Right hindlimb (tissue), 1 donor: ENCODE results near the gene OVCA2.

Experiments used
- DNase-seq: peaks from one replicate; pipeline ENCODE4 v3.0.0-alpha.2; 2018

The OVCA2 gene

DNA sequence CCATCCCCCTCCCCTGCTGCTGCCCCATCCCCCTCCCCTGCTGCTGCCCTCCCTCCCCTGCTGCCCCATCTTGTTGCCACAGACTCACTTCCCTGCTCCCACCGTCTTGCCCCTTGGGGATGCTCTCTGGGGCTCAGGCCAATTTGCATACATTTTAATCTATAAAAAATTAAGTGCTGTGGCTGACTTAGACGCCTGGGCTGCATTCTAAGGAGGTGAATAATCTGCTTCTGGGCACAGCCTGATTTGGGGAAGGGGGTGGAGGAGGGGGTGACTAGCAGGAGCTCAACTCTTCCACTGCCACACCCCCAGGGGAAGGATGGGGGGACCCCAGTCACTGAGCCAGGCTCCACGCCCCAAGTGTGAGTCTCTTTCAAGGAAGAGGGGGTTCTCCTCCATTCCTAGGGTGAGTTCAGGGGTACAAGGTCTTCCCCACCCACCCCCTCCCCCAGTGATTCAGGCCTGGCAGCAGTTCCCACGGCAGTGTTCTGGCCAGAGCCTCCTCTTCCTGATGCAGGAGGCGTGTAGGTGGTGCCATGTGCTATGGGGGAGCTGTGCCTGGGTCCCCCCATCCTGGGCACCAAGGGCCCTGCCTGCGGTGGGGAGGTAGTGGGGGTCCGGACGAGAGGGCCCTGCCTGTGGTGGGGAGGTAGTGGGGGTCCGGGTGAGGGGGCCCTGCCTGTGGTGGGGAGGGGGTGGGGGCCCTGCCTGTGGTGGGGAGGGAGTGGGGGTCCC lies 6.8 kb upstream of the OVCA2 start:
- DNase-seq, result no peak

DNA sequence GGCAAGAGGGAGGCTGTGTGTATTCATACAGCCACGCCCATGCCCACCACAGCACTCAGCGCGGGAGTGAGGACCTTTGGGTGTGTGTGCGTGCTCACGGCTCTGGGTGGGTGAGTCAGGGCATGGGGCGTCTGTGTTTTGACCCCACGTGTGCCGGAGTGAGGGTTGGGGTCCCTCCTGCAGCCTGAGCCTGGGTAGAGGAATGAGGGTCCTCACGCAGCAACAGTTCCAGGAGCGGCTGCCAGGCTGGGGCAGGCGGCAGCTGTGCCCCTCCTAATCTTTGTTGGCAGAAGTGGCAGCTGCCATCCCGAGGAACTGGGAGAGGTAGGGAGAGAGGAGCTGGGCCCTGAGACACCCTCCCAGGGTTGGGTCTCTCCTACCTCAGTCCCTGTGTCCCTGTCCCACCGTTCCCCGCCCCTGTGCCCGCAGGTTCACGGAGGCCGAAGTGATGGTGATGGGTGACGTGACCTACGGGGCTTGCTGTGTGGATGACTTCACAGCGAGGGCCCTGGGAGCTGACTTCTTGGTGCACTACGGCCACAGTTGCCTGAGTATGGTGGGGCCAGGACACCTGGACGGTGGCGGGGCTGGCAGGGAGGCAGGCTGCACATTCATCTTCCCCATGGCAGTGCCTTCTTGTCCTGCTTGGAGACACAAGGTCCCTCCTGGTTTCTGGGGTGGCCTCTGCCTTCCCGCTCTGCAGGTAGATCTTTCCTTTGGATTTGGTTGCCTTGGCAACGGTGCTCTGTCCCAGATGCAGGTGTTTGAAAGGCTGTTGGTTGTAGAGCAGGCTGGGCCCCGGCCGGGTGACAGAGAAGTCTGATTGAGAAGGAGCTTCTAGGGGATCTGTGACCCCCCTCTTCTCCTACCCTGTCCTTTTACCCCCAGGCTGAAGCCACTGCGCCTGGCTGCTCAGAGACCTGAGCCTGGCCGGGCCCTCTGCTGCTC lies 6.0 kb upstream of the OVCA2 start:
- no peak for DNase-seq

DNA sequence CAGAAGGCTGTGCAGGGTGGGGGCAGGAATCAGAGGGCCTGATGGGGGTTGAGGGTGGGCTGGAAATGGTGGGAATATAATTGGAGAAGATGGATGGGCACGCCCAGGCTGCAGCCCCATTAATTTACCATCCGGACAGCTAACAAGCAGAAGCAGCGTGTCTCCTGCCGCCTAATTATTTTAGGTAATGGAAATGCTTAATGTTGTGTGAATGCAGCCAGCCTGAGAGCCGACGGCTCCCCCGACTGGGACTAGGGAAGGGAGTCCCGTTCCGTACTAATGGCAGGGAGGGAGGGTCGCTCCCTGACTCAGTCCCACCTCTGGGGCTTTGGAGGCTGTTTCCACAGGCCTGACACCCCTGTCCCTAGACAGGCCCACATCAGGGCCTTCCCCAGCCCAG lies 4.7 kb upstream of the OVCA2 start:
- no peak for DNase-seq

DNA sequence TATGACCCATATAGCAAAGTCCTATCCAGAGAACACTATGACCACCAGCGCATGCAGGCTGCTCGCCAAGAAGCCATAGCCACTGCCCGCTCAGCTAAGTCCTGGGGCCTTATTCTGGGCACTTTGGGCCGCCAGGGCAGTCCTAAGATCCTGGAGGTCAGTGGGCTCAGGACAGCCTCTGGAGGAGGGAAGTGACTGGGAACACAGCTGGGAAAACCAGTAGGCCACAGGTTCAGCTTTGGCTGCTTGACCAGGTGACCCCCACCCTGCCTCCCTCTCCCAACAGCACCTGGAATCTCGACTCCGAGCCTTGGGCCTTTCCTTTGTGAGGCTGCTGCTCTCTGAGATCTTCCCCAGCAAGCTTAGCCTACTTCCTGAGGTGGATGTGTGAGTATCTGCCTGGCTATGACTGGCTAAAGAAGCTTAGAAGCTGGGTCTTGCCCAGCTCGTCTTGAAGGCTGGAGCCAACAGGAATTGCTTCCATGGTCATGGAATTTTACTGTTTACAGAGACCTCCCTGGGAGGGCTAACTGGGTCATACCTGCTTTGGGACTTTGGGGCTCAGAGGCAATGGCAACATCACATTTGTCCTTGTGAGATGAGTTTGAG lies 1.5 kb upstream of the OVCA2 start:
- DNase-seq, result no peak

DNA sequence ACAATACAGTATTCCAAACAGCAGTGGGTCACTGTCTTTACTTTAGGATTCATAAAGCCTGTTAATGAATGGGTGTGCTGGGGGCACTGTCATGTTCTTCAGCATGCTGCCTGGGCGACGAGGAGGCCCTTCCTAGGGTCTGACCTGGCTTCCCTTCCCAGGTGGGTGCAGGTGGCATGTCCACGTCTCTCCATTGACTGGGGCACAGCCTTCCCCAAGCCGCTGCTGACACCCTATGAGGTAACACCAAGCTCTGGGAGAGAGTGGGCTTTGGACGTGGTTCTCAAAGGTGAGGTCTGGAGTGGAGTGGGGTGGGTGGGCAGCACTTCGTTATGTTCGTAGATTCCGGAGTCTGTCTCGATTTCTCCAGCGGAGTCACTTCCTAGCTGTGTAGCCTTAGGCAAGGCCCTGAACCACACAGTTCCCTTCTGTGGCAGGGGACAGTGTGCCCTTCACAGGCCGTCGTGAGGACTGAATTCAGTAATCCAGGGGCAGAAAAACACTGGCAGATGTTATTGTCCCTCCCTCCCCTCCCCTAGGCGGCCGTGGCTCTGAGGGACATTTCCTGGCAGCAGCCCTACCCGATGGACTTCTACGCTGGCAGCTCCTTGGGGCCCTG lies 771 bp upstream of the OVCA2 start:
- no peak for DNase-seq

DNA sequence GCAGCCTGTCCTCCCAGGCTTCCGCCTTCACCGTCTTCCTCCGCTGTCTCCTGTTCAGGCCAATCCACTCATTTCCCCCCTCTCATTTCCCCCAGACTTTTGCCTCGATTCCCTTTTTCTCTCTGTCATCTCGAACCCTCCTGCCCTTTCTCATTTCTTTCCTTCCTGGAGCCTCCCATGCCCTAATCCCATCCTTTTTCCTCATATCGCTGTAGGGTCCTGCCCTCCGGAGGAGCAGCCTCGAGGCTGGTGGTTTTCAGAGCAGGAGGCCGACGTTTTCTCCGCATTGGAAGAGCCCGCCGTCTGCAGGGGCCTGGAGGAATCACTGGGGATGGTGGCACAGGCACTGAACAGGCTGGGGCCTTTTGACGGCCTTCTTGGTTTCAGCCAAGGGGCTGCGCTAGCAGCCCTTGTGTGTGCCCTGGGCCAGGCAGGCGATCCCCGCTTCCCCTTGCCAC lies 597 bp downstream of the OVCA2 start:
- no peak for DNase-seq

DNA sequence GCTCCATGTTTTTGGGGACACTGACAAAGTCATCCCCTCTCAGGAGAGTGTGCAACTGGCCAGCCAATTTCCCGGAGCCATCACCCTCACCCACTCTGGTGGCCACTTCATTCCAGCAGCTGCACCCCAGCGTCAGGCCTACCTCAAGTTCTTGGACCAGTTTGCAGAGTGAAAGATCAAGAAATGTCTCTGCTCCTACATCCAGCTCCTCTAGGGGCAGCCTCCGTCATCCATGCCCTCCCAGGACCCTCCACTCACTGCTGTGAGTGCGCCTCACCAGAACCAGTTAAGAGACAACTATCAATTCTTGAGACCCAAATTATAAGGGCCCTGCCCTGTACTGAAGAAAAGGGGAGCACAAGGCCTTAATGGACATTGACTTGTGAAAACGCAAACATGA lies 1.1 kb downstream of the OVCA2 start:
- DNase-seq, result no peak

DNA sequence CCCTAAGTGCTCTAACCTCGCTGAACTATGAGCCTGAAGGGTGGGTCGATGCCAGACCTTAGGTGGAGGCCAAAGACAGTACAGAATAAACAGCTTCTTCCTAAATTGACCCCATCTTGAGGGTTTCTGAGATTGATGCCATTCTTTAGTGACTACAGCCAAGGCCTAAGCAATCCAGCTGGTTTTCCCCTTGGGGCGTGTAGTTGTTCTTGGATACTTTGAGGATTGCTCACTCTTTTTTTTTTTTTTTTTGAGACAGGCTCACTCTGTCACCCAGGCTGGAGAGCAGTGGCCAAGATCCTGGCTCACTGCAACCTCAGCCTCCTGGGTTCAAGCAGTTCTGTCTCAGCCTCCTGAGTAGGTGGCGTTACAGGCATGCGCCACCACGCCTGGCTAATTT lies 2.0 kb downstream of the OVCA2 start:
- no peak for DNase-seq

DNA sequence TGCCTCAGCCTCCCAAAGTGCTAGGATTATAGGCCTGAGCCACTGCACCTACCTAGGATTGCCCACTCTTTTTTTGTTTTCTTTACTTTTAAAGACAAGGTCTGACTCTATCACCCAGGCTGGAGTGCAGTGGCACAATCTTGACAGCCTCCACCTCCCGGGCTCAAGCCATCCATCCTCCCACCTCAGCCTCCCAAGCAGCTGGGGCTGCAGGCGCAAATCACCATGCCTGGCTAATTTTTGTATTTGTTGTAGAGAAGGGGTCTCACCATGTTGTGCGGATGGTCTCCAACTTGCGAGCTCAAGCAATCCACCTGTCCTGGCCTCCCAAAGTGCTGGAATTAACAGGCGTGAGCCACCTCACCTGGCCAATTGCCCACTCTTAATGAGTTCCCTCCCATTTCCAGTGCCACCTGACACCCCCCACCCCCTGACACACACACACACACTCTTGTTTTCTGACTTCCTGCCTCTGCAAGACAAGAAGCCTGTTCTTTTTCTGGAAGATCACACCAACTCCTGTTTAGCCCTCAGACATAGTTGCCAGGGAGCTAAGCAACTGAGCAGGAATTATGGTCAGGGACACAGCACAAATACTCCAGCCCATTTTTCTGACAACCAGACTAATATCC lies 2.6 kb downstream of the OVCA2 start:
- no peak for DNase-seq

DNA sequence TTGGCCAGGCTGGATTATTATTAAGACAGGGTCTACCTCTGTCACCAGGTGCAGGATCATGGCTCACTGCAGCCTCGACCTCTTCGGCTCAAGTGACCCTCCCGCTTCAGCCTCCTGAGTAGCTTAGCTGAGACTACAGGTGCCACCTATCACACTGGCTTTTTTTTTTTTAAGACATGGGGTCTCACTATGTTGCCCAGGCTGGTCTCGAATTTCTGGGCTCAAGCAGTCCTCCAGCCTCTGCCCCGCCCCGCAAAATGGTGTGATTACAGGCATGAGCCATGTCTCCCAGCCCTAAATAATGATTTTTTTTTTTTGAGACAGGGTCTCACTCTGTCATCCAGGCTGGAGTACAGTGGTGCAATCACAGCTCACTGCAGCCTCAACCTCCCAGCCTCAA lies 5.8 kb downstream of the OVCA2 start:
- DNase-seq, result no peak

DNA sequence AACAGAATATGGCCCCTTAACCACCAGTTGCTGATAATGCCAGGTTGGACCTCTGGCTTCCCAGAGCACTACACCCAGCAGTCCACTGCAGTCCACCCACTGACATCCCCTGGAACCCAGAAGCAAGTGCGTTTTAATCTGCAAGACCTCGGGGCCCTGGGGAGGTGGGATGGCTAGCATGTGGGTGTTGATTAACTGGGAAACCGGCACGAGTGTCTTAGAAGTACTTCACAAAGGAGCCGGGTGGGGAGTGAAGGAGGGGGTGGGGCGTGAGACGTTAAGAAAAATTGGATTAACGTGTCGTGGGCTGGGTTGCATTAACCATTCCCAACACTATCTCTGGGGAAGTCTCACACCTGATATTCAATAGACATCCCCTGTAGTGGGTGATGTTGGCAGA lies 7.0 kb downstream of the OVCA2 start:
- DNase-seq, result no peak

DNA sequence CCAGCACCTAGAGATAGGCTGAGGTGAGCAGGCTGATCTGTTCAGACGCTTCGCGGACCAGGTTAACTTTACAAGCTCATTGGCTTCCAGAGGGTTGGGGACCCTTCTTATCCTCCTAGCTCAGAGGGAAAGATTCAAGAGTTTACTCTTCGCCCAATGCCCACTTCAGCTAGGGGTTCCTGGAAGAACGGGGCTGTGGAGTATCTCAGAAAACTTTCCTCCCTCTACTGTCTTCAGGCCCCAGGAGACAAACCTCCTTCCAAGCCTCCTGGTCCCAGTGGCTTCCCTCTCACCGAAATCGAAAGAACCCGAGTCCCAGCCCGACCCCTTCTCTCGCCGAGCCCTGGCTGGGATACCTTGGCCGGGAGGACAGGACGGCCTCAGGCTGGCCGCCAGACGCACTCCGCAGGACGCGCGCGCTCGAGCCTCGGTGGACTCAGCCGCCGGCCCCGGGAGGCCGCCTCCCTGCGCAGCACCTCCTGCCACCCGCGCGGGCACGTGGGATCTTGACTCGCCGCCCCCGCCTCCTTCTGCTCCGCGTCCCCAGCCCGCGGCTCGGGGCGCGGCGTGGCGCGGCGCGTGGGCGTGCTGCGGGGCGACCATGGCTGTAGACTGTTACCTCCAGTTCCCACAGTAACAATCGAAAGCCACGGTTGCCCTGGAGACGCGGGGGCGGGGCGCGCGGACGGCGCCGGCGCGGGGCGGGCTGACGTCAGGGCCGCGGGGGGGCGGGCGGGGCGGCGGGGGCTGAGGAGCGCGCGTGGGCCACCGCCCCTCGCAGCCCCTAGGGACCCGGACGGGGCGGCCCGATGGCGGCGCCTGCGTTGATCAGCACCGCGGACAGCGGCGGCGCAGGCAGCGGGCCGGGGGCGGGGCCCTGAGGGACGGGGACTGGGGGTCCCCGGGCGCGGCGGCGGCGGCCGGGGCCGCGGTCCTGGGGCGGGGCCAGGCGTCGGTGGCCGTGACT lies 7.8 kb downstream of the OVCA2 start:
- peak; percentile 93 for DNase-seq

DNA sequence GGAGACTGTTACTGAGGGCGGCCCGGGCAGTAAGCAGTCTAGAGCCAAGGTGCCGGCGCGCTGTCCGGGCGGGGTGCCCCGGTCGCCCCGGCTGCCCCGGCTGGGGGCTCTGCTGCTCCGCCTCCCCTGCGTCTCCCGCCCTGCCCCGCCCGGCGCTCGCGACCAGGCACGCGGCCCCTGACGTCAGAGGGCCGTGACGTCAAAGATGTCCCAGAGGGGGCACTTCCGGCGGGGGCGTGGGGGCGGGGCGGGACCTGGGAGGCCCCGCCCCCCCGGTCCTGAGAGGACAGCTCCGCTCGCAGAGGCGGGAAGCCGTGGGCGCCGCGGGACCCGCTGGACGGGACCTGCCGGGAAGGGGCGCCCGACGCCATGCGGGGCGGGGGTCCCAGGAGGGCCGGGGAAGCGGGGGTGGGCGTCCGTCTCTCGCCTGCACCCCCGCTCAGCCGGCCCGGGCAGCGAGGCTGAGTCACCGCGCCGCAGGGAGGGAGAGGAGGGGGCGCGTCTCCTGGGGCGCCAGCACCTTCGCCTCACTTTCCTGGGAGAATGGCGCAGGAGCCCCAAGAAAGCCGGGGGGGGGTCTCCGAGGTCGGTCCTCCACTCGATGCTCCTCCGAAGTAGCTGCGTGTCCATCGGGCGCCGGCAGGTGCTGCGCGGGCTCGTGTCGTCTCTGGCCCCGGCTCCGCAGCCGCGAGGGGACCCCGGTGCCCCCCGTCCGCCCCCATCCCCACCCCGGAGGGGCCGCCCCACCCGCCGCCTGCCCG lies 8.7 kb downstream of the OVCA2 start:
- peak; percentile 81 for DNase-seq

DNA sequence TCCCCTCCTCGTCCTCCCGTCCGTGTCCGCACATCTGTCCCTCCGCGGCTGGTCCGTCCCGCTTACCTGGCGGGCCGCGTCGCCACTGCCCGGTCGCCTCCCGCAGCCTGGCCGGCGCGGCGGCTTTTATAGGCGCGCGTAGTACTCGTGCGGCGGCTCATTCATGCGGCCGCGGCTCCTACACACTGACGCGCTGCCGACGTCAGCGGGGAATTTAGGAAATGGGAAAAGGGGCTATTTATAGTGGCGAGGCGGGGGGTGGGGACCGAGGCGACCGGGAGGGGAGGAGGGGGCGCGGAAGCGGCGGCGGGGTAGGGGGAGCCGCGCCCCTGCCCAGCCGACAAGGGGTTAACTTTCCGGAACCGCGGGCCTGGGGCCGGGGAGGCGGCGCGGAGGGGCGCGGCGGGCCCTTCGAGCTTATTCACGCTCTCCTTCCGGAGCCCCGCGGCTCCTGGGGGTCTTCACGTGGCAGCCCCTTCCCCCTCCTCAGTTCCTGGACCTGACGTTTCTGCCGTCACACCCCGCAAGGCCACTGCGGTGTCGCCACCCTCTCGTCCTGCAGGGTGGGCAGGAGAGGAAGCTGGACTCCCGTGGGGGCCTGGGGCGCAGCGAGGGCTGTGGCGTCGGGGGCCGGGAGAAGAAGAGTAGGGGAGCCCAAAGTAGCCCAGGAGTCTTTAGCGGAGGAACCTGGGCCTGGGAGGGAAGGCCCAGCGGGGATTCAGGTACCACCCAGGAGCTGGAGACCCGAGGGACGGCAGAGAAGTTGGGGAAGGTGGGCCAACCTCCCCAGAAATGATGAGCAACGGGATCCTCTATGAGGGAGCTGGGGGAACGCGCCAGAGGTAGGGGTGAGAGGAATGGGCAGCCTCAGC lies 9.5 kb downstream of the OVCA2 start:
- peak; percentile 53 for DNase-seq

DNA sequence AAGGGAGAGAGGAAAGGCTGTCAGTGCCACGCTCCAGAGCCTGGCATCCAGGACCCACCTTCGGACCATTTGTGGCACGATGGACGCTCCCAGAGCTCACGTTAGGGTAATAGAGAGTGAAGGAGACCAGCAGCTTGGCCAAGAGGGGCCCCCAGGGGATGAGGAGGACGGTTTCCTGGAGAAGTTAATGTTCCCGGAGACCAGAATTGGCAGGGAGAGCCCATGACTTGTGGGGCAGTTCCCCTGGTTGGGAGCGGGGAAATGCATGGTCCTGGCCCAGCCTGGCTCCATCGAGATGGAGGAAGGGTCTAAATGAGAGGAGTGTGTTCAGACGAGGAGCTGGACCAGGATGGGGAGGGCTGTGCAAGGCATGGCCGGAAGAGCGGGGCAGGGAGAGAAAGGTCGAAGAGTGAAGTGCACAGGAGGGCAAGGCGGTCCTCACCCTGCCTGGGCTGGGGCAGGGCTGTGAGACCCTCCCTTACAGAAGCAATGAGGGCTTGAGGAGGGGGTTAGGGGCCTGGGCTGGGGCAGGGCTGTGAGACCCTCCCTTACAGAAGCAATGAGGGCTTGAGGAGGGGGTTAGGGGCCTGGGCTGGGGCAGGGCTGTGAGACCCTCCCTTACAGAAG lies 10.2 kb downstream of the OVCA2 start:
- DNase-seq, result peak; percentile 41

DNA sequence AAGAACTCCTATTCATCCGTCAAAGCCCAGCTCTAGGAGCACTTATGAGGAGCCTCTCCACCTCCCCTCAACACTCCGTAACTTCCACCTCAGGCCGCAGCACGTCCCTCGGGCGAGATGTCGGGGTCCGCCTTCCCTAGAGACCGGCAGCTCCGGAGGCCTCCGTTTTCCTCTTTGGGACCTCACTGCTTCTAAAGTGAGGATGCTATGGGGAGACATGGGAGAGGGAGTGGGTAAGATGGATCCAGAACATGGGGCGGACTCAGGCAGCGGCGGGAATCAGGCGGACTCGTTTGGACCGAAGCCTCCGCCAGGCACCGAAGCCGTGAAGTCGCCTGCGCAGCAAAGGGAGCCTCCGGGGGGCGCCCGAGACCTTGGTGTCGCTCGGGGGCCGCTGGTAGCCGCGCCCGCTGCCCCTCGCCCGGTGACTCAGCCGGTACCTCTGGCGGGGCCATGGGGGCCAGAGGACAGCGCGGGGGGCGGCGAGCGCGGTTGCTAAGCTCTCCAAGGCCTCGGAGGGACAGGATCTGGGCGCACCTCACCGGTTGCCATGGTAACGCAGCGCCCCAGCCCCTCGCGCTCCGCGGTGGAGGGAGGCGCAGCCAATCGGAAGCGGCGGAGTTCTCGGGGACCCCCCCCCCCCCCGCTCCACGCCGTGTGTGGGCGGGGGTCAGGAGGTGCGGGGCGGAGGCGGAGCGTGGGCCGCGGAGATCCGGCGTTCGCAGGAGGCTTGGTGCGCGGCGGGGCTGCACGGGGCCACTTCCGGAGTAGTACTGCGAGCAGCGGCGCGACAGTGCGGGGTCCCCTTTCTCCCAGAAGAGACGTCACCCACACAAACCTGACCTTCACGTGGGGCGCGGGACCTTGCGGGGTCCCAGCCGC lies 11.8 kb downstream of the OVCA2 start:
- peak; percentile 86 for DNase-seq

DNA sequence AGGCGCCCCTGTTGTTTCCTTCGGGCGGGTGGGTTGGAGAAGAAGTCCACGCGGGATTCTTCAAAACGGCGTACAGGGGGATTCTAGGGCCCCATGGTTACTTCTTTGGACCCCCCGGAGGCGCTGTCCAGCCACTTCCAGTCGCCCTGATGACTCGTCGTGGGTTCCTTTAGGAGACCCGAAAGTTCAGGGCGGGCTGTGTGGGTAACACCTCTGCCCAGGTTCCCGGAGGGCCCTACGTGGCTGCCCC lies 12.4 kb downstream of the OVCA2 start:
- no peak for DNase-seq

DNA sequence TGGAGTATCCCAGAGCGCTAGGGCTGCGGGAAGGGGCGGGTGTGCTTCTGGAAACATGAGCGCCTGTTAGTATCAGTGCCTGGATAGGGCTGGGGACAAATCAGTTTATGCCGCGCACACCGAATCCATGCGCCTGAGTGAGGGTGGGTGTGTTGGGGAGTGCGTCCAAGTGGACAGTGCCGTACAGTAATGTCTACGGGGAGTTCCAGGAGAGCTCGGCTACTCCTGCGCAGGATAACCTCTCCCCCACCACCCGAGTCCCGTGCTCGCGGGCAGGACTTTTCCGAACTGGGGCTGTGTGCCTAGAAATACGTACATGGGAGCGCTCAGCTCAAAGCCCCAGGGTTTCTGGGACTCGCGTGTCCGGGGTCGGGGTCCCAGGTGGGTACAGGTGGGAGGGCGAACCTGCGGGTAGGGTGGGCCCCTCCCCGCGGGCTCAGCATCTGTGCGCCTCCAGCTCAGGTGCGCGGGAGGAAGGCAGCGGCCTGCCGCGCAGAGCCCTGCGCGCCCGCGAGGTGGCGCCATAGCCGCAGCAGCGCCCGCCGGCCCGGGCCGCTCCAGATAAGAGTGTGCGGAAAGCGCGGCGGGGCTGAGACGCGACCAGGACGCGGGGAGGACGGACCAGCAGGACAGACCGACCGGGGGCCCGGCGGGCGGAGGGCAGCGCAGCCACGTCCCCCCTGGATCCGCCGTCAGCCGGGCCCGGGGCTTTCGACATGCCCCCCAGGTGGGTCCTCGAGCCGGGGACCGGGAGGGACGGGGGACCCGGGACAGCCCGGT lies 12.9 kb downstream of the OVCA2 start, which contains the start of gene HIC1:
HIC1 (plus strand) TSS at position 592 of the 780 bp plus-strand sequence. CDS start 1,588 bp downstream, outside the sequence.
- peak; percentile 89 for DNase-seq
